Rectal smooth muscle tissue (tissue), 1 donor: Measurements from ENCODE around the gene GLIPR1L2.
A peak's percentile ranks its signal among the peaks of the same experiment; 100 is the strongest.
"Not testable (repeated sequence)": the region's sequence is repeated elsewhere in the genome, so short reads cannot be mapped to it uniquely, and the experiment has no call there.

Source experiments
- H3K27ac ChIP-seq: one replicate; pipeline ENCODE4 v1.7.0; 2013; ENCODE audit warnings: low read depth, low read length, inconsistent platforms
- H3K27me3 ChIP-seq: one replicate; pipeline ENCODE4 v1.7.0; 2013; ENCODE audit warnings: low read length; ENCODE audit not compliant: control insufficient read depth, insufficient read depth
- H3K36me3 ChIP-seq: one replicate; pipeline ENCODE4 v1.7.0; 2013; ENCODE audit warnings: low read length; ENCODE audit not compliant: control insufficient read depth, insufficient read depth
- H3K4me1 ChIP-seq: one replicate; pipeline ENCODE4 v1.7.0; 2013; ENCODE audit warnings: low read length; ENCODE audit not compliant: control insufficient read depth, insufficient read depth
- H3K4me3 ChIP-seq: one replicate; pipeline ENCODE4 v1.7.0; 2013; ENCODE audit warnings: low read length
- H3K9ac ChIP-seq: one replicate; pipeline ENCODE4 v1.7.0; 2013; ENCODE audit warnings: low read length

GLIPR1L2 gene

DNA sequence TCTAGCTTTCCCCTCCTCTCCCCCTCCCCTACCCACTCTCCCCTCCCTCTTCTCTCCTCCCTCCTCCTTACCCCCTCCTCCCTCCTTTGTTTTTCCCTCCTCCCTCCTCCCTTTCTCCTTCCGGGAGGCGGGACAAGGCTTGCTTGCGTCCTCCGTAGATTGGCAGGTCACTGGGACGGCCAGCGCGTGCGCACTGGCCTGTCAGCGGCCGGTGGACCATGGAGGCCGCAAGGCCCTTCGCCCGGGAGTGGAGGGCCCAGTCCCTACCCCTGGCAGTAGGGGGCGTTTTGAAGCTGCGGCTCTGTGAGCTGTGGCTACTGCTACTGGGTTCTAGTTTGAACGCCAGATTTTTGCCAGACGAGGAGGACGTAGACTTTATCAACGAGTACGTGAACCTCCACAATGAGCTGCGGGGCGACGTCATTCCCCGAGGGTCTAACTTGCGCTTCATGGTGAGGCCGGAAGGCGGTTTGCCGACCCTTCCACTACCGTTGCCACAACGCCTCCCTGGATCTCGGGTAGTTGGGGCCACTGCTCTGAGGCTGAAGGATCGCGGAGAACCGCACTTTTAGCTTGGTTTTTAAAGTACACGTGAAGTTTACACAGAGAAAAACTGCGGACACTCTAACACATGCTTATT is at the start of gene GLIPR1L2:
GLIPR1L2 (plus strand) TSS at position 191 of the 640 bp plus-strand sequence; CDS start at position 219, 28 bp downstream.
- H3K4me1 ChIP-seq, result no peaks in the 10 kb centered on the region
- H3K4me3 ChIP-seq, result peak within 1 kb of the TSS; percentile 76
- H3K36me3 ChIP-seq, result no peaks in the 10 kb centered on the region
- peak within 1 kb of the TSS; percentile 77 for H3K9ac ChIP-seq
- no peaks in the 10 kb centered on the region for H3K27me3 ChIP-seq
- peak within 1 kb of the TSS; percentile 88 for H3K27ac ChIP-seq

DNA sequence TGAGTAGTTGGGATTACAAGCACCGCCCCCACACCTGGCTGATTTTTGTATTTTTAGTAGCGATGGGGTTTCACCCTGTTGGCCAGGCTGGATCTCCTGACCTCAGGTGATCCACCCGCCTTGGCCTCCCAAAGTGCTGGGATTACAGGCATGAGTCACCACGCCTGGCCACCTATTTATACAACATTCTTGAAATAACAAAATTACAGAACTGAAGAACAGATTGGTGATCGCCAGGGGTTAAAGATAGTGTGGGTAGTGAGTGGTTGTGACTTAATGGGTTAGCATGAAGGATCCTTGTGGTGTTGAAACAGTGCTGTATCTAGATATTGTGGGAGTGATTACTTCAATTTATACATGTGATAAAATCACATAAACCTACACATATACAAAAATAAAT is 49.0 kb upstream of the GLIPR1L2 start:
- Histone ChIP-seq H3K4me3 (no peak overlapping the region), H3K9ac (no peak overlapping the region), H3K4me1 (no peaks in the 10 kb centered on the region), H3K36me3 (no peaks in the 10 kb centered on the region), H3K27me3 (no peaks in the 10 kb centered on the region), H3K27ac (no peak overlapping the region)

DNA sequence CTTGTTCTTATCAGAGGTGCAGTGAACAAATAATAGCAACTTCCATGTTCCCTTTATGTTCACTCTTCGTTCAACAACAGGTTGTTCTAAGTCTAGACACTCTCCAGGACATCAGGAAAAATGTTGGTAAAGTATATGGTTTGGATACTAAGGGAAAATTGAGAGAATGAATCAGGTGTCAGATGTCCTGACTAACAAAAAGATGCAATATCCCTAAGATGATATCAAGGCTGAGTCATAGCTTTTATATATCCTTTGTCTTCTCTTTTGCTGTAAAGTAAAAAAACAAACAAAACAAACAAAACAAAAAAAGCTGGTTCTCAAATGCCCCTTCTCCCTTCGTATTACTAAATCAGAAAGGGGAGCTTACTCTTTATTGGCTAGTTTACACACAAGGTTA is 45.4 kb upstream of the GLIPR1L2 start:
- Histone ChIP-seq H3K36me3 (no peaks in the 10 kb centered on the region), H3K4me1 (no peaks in the 10 kb centered on the region), H3K9ac (no peak overlapping the region), H3K27ac (no peak overlapping the region), H3K27me3 (no peaks in the 10 kb centered on the region), H3K4me3 (no peak overlapping the region)

DNA sequence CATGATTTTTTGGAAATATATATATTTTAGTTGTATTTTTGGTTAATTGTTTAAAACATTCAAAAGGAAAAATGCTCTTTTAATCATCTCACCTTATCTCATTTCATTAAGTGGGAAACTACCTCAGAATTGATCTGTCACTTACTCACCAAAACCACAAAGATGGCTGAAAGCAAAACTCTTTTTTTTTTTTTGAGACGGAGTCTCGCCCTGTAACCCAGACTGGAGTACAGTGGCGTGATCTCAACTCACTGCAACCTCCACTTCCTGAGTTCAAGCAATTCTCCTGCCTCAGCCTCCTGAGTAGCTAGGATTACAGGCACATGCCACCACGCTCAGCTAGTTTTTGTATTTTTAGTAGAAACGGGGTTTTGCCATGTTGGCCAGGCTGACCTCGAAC is 44.7 kb upstream of the GLIPR1L2 start:
- H3K27ac ChIP-seq, H3K4me1 ChIP-seq, H3K27me3 ChIP-seq, H3K36me3 ChIP-seq, H3K4me3 ChIP-seq, H3K9ac ChIP-seq: not testable (repeated sequence)

DNA sequence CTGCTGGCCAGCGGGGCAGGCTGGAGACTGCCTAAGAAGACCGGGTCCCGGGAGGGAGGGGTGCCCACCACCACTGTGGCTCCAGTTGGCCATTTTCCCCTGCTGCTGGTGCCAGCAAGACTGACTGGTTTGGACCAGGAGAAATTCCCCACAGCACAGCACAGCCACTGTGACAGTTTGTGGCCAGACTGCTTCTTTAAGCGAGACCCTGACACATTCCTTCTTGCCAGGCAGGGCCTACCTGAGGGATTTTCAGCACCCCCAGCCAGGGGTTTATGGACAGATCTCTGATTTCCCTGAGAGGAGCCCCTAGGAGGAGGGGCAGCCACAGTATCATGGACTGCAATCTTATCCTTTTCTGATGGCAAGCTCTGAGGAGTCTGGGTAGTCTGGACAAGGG is 40.9 kb upstream of the GLIPR1L2 start:
- Histone ChIP-seq H3K4me1 (no peaks in the 10 kb centered on the region), H3K4me3 (no peak overlapping the region), H3K9ac (no peak overlapping the region), H3K36me3 (no peaks in the 10 kb centered on the region), H3K27ac (no peak overlapping the region), H3K27me3 (no peaks in the 10 kb centered on the region)

DNA sequence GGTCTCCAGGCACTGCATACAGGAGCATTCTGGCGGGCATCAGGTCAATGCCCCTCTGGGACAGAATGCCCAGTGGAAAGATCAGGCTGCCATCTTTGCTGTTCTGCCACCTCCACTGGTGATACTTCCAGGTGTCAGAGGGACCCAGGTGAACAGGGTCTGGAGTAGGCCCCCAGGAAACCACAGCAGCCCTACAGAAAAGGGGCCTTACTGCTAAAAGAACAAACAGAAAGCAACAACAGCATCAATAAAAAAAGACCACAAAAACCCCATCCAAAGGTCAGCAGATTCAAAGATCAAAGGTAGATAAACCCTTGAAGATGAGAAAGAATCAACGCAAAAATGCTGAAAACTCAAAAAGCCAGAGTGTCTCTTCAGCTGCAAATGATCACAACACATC is 40.5 kb upstream of the GLIPR1L2 start:
- Histone ChIP-seq H3K4me3 (no peak overlapping the region), H3K9ac (no peak overlapping the region), H3K27ac (no peak overlapping the region), H3K36me3 (no peaks in the 10 kb centered on the region), H3K27me3 (no peaks in the 10 kb centered on the region), H3K4me1 (no peaks in the 10 kb centered on the region)

DNA sequence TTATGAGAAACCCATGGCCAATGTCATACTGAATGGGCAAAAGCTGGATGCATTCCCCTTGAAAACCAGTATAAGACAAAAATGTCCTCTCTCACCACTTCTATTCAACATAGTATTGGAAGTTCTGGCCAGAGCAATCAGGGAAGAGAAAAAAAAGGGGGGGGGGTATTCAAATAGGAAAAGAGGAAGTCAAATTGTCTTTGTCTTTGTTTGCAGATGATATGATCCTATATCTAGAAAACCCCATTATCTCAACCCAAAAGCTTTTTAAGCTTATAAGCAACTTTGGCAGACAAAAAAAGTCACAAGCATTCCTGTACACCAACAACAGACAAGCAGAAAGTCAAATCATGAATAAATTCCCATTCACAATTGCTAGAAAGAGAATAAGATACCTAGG is 36.9 kb upstream of the GLIPR1L2 start:
- no peaks in the 10 kb centered on the region for H3K36me3 ChIP-seq
- H3K4me3 ChIP-seq, result no peak overlapping the region
- no peaks in the 10 kb centered on the region for H3K27me3 ChIP-seq
- no peaks in the 10 kb centered on the region for H3K4me1 ChIP-seq
- H3K9ac ChIP-seq, result no peak overlapping the region
- H3K27ac ChIP-seq, result no peak overlapping the region

DNA sequence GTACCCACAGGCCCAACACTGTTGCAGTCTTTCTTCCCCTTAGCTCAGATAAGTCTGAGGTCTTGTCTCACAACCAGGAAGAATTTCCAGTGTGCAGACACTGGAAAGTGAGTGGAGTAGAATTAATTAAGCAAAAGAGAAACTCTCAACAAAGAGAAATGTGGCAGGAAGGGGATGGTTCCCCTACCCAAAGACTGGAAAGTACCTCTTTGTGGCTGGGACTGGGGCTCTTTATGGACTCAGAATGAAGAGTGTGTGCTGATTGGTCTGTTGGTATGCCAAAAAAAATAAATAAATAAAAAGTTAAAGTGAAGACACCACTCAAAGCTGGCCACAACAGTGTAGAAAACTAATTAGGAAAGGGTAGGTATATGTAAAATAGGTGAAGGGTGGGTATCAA is 30.0 kb upstream of the GLIPR1L2 start:
- H3K27me3 ChIP-seq, result no peaks in the 10 kb centered on the region
- no peak overlapping the region for H3K9ac ChIP-seq
- no peaks in the 10 kb centered on the region for H3K4me1 ChIP-seq
- no peak overlapping the region for H3K4me3 ChIP-seq
- no peak overlapping the region for H3K27ac ChIP-seq
- H3K36me3 ChIP-seq, result no peaks in the 10 kb centered on the region

DNA sequence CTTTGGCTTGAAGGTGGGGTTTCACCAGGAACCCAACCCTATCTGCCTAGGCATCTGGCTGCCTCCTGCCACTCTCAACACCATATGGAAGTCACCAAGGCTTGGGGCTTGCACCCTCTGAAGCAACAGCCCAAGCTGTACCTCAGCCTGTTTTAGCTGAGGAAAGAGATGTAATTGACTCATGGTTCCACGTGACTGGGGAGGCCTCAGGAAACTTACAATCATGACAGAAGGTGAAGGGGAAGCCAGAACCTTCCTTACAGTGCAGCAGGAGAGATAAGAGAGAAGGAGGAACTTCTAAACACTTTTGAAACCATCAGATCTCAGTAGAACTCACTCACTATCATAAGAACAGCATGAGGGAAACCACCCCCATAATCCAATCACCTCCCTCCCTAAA is 29.5 kb upstream of the GLIPR1L2 start:
- Histone ChIP-seq H3K4me3 (no peak overlapping the region), H3K9ac (no peak overlapping the region), H3K27me3 (no peaks in the 10 kb centered on the region), H3K27ac (no peak overlapping the region), H3K4me1 (no peaks in the 10 kb centered on the region), H3K36me3 (no peaks in the 10 kb centered on the region)

DNA sequence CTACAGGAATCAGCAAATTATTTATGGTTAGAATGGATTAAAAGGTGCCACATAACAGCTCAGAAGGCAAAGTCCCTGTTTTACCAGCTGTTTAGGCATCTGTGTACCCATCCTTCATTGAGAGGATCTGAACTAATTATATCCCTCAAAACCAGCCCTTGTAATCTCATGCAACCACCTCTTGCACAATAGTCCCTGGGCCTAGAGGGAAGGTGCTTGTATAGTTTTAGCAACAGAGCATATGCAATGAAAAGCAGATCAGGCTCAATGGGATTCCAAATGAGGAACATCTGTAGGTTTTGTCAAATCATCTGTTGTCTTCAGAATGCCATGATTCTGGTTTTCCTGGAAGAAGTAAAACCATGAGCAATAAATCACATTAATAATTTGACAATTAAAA is 26.0 kb upstream of the GLIPR1L2 start:
- Histone ChIP-seq H3K4me3 (no peak overlapping the region), H3K27me3 (no peaks in the 10 kb centered on the region), H3K36me3 (no peaks in the 10 kb centered on the region), H3K4me1 (no peaks in the 10 kb centered on the region), H3K27ac (no peak overlapping the region), H3K9ac (no peak overlapping the region)

DNA sequence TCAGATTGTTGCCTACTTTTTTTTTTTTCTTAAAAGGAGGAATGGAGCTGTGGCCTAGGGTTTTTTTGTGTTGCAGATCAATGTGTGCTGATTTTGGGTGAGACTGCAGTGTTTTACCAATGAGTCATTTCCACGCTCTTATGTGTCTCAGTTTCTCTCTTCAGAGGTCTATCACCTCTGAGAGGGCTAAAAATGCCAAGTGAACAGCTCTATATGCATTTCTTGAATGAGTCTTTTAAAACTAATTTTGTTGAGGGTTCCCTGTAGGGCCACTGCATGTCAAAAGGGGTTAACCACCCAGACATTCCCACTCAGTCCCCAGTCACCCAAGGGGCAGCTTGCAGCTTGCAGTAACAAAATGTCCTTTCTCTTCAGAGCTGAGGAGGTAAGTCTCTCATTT is 24.3 kb upstream of the GLIPR1L2 start:
- Histone ChIP-seq H3K27ac (no peak overlapping the region), H3K36me3 (no peaks in the 10 kb centered on the region), H3K9ac (no peak overlapping the region), H3K4me1 (no peaks in the 10 kb centered on the region), H3K4me3 (no peak overlapping the region), H3K27me3 (no peaks in the 10 kb centered on the region)

DNA sequence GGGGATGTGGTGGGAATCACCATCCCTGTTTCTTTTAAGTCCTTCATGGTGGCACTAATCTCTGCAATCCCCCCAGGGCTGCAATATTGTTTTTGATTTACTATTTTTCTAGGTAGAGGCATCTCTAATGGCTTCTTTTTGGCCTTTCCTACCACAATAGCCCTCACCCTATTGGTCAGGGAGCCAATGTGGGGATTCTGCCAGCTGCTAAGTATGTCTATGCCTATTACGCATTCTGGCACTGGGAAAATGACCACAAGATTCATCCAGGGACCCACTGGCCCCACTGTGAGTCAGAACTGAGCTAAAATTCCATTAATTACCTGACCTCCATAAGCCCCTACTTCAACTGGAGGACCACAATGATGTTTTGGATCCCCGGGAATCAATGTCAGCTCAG is 15.9 kb upstream of the GLIPR1L2 start:
- no peaks in the 10 kb centered on the region for H3K36me3 ChIP-seq
- no peaks in the 10 kb centered on the region for H3K4me1 ChIP-seq

DNA sequence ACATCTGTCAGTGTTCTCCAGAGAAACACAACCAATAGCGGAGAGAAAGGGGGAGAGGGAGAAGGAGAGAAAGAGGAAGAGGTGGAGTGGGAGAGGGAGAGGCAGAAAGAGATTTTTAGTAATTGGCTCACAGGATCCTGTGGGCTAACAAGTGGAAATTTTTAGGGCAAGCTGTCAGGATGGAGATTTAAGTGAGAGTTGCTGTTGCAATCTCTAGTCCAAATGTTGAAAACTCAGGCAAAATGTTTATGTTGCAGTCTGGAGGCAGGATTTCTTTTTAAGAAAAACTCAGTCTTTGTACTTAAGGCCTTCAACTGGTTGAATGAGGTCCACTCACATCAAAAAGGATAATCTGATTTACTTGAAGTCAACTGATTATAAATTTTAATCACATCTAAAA is 12.5 kb upstream of the GLIPR1L2 start:
- H3K36me3 ChIP-seq, result no peaks in the 10 kb centered on the region

More for the DNA sequence above, 15.9 kb upstream of the GLIPR1L2 start:
- no peak overlapping the region for H3K4me3 ChIP-seq
- H3K9ac ChIP-seq, result no peak overlapping the region
- H3K27ac ChIP-seq, result no peak overlapping the region
- no peaks in the 10 kb centered on the region for H3K27me3 ChIP-seq

More for the DNA sequence above, 12.5 kb upstream of the GLIPR1L2 start:
- Histone ChIP-seq H3K9ac (no peak overlapping the region), H3K4me3 (no peak overlapping the region), H3K4me1 (no peaks in the 10 kb centered on the region), H3K27ac (no peak overlapping the region), H3K27me3 (no peaks in the 10 kb centered on the region)
